Vagina (tissue), 2 donors: ENCODE measurements around the gene KRT15.

ENCODE experiments used
- CTCF ChIP-seq, 3 experiments: fragments of 450-650 bp in 2 of 3; fragments of 200-600 bp in 1 of 3; sonication (generic) in 1 of 3; IDR thresholded peaks; one replicate each; pipeline ENCODE4 v1.5.1; 2017 to 2019; ENCODE audit warnings: antibody characterized with exemption in 3 of 3, mild to moderate bottlenecking in 2 of 3, moderate library complexity in 2 of 3
- POLR2A ChIP-seq, 2 donors: fragments of 450-650 bp; IDR thresholded peaks; one replicate each; pipeline ENCODE4 v1.6.1; 2017; ENCODE audit warnings: antibody characterized with exemption in 2 of 2, mild to moderate bottlenecking in 2 of 2, moderate library complexity in 2 of 2
- POLR2AphosphoS5 ChIP-seq, 2 donors: sonication (generic); formaldehyde crosslinking; IDR thresholded peaks; one replicate each; pipeline ENCODE4 v1.9.0; 2017; ENCODE audit warnings: antibody characterized with exemption in 2 of 2, mild to moderate bottlenecking in 2 of 2, low read depth in 1 of 2; ENCODE audit not compliant: insufficient read depth in 1 of 2

DNA sequence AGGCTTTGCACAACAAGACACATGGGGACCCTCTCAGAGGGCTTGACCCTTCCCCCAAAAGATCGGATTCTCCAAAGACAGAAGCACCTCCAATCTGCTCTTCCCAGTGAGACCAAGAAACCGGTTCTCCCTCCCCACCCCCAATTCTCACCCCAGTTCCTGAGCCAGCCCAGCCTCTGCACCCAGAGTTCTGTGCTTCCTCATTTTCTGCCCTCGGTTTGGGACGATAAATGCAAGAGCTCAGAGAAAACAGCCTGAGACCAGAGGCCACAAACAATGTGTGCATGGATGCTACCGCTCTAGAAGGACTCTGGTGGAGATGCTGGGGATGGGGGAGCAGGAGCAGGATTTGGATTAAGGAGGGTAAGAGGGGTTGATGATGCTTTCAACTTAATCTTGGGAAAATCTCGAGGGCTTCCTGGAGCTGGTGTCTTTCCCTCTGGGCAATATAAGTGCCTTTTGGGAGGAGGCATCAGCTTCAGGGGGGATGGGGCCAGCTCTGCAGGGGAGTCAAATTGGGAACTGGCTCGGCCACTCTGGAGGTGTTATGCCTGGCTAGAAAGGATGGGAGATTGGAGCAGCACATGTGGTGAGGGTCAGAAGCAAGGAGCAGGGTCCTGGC lies 6.0 kb downstream of the KRT15 start:
- TF ChIP-seq CTCF (IDR thresholded peaks at IDR 0.05) (no peak), POLR2AphosphoS5 (IDR thresholded peaks at IDR 0.05; ENCODE audit: insufficient read depth in 1 of 2, low read depth in 1 of 2) (no peak), POLR2A (IDR thresholded peaks at IDR 0.05) (no peak)
